GM19463 (cell line): ENCODE measurements around the gene JAKMIP1.

Experiments
- ATAC-seq: cut with Tn5 transposase; IDR thresholded peaks from one replicate; pipeline ENCODE4 v1.9.1; 2021; ENCODE audit warnings: mild to moderate bottlenecking, moderate library complexity; ENCODE audit not compliant: unreplicated experiment

Gene JAKMIP1

DNA sequence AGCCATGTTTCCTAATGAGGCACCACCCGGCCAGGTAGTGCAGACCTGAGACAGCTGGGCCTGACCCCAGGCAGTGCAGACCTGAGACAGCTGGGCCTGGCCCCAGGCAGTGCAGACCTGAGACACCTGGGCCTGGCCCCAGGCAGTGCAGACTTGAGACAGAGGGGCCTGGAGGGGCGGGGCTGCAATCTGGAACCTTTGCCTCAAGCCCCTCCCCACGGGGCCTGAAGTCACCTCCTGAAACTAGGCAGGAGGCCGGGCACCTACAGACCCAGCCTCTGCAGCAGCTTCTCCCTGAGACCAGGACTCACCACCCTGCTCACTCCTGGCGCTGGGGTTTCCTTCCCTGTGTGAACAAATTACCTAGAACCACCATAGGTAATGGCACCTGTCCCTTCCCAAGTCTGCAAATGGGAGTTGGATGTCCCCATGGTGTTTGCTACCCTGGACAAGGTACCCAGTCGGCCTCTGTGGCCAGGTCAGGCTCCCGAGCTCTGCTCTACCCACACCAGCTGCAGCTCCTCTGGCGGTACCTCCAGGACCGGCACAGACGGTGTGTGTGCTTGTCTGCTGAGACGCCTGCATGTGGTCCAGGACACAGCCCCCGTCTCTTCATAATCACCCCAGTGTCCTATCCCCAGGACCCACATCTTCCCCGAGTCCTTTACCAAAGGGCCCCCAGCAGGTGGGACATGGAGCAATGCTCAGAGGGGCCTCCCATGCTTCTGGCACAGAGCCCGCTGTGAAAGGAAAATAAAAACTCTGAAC lies 129.0 kb downstream of the JAKMIP1 start:
- ATAC-seq = no peak

GRCh38 chr4:6069845-6070709 lies 130.3 kb downstream of the JAKMIP1 start:
- no peak for ATAC-seq

- ATAC-seq = no peak
These were observed 131.4 kb downstream of the JAKMIP1 start for GRCh38 chr4:6068986-6069385.

DNA sequence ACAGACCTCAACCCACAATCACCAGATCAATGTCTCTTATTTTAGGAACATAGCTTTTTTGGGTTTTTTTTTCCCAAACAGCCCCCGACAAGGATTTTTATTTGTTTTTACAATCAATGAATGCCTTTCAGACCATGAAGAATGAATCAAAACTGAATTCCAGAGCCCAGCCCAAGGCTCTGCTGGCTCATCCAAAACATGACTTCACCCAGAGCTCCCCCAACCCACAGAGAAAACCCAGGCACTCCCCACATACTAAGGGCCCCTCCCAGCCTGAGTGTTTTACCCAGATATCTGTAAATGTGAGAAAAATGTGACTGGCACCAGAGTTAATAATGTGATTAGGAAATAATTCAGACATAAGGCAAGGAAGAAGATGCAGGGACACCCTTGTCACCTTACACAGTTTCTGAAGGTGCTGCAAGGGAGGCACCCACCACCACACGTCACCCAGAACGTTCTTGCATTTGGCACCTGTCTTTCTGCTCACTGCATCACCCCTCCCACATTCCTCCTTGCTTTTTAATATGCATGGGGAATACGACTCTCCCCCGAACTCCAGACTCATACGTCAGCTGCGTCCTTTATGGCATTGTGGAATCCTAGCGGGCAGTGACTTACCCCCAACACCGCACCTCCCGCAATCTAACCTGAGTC lies 134.3 kb downstream of the JAKMIP1 start:
- no peak for ATAC-seq

- no peak for ATAC-seq
These were observed 135.2 kb downstream of the JAKMIP1 start for GRCh38 chr4:6065166-6065565.

- no peak for ATAC-seq
These were observed 136.0 kb downstream of the JAKMIP1 start for GRCh38 chr4:6064383-6064782.

- ATAC-seq = no peak
These were observed 136.7 kb downstream of the JAKMIP1 start for GRCh38 chr4:6063684-6064083.

DNA sequence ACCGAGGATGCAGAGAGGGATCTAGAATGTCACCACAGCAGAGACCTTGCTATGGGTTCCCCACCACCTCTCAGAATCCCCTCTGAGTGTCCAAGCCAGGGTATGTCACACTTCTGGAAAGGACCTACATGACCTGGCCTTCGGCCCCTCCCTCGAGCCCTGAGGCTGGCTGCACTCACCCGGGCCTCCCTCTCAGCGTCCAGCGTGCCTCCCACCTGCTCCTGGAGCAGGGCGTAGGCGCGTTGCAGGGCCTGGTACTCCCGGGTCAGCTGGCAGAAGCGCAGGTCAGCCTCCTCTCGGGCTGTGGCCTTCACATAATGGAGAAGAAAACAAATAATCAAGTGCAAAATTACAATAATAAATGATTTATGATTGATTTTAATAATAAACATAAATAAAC lies 138.2 kb downstream of the JAKMIP1 start:
- no peak for ATAC-seq

DNA sequence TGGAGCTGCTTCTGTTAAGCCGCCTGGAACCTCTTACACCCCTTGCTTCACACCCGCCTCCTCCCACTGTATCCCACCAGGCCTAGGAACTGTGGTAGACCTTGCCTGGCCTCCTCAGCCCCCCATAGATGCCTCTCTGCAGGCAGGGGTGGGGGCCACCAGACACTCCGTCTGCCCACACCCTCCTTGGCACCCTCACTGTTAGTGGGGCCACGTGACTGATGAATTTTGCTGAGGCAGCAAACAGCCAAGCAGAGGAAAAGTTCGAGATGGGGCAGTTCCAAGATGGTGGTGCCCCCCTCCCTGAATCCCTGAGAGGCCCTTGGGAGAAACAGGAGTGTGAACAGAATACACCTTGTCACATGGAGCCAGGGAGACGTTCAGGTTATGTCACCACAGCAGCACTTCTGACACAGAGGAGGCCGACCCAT lies 141.0 kb downstream of the JAKMIP1 start:
- no peak for ATAC-seq

DNA sequence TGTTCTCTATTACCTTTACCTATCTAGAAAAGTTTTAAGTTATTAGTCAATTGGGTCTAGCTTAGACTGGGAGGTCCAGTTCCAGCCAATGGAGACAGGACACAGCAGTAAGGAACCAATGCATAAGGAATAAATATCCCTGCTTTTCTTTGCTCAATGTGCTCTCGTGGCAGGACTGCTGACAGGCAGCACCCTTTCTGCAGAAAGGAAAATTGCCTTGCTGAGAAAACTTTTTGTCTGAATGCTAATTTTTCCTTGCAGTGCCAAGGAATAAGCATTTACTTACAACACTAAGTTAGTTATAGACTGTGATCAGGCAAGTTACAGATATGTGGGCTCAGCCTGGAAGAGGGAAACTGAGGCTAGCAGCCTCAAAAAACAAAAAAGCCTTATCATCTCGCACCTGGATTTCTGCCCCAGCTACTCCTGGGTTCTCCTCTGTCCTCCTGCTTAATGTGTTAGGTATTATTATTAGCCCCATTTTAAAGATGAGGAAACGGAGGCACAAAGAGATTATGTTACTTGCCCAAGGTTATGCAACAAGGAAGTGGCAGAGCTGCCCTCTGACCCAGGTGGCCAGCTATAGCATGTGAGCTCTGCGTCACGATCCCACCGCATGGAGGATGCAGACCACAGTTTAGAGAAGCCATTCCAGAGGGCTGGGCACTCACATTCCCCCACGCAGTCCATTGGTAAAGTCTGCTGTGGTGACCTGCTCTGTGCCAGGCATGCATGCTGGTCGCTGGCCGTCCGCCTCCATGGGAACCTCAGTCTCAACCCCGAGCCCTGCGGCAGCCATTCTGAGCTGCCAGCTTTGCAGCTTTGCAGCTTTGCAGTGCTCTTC lies 141.6 kb downstream of the JAKMIP1 start:
- no peak for ATAC-seq

DNA sequence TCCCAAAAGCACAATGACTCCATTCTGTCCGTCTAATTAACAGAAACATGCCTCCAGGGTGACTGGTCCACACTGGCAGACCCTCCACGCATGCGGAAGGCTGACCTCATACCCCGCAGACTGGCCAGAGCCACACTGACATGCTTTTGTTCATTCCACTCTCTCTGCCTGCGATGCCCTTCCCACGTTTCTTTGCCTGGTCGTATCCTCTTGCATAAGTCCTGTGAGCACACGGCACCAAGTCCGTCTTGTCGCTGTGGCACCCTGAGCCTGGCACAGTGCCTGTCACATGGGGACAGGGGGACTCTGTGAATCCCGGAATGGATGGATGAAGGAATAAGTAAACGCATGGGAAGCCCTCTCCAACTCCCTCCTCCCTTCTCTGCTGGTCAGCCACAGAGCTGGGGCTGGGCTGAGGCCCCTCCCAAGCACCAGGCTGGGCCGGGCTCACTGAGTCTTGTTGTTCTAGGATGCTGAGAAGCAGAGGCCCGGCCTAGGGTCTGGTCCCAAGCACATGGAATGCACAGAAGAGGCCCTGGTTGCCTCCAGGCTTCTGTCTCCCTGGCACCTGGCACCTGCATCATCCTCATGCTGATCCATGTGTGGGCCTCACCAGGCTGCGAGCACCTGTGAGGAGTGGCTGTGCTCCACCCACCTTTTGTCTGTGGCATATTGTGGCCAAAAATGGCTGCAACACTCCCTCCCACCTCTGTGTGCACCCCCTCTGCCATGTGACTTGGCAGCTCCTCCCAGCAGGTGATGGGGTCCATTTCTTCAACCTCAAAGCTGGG lies 143.2 kb downstream of the JAKMIP1 start:
- ATAC-seq = no peak

DNA sequence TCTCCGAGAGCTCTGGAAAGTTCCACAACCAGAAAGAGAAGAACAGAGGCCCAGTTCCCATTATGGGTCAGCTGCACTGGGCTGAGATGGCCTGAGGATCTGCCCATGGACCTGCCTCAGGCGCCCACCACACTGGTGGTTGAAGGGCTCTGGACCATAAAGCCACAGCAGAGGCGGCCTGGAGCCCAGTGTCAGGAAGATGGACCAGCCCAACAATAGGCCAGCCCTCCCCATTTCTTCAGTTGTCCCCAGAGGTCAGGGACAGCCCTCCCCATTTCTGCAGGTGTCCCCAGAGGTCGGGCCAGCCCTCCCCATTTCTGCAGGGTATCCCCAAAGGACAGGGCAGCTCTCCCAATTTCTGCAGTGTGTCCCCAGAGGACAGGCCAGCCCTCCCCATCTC lies 144.9 kb downstream of the JAKMIP1 start:
- no peak for ATAC-seq

- ATAC-seq = no peak
These were observed 145.3 kb downstream of the JAKMIP1 start for GRCh38 chr4:6055030-6055429.

GRCh38 chr4:6054162-6054922 lies 146.0 kb downstream of the JAKMIP1 start:
- no peak for ATAC-seq

DNA sequence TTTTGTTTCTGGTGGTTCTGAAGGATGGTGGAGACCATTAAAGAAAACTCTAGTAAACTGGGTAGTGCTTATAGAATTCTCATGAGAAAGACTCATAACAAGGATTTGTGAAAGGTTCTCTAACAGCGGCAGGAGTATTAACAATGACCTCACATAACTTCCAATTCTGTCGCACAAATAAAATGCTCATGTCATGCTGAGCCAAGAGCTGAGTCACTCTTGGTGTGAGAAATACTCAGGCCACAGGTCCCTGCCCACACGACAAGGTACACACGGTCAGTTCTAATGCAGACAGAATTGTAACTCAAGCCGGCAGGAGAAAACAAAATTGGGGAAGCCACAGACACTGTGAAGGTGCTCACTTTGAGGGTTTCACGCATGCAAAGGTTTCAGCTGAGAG lies 147.7 kb downstream of the JAKMIP1 start:
- no peak for ATAC-seq

GRCh38 chr4:6050551-6050950 lies 149.8 kb downstream of the JAKMIP1 start:
- ATAC-seq = no peak

DNA sequence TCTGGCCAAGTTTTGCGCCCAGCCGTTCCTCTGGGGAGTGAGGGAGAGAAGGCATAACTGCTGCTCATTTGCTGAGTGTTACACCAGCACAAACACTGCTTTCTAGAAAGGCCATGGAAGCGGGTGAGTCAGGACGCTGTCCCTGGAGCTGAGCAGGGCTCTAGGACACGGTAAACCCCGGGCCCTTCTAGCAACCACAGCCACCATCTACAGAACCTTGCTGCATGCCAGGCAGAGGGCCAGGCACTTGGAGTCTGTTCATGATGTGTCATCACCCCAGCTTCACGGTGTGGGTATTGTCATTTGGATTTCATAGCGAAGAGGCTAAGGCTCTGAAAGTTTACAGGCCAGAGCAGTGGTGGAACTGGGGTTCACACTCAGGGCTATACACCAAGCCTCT lies 150.4 kb downstream of the JAKMIP1 start:
- ATAC-seq = no peak

DNA sequence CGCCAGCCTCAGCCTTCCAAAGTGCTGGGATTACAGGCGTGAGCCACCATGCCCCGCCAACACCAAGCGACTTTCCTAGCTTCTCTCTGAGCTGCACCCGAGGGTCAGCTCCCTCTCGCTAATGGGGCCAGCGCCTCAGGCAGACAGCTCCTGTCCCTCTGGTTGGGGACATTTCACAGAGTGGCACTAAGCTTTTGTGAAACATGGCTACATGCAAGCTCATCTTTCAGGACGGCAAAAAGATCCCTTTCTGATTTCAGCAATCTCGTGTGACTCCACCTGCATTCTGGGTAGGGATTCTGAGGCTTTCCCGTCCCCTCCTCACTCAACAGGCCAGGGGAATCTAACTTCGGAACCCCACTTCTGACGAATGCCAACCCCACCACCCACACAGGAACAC lies 151.1 kb downstream of the JAKMIP1 start:
- no peak for ATAC-seq

DNA sequence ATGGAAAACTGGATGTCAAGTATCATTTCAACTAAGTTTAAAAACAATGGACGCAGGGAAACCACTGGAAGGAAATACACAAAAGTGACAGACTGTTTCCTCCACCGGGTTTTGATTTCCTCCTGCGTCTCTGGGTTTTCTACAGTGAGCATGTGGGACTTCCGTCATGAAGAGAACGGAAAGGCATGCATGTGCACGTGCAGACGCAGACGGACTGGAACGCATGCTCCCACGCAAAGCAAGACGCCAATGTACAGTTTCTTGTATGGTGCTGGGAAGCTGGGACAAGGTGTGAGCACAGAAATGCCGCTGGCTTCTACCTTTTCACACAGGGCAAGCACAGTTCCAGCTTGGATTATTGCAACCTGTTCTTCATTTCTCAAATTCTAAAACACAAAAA lies 151.8 kb downstream of the JAKMIP1 start:
- no peak for ATAC-seq
